Heart right ventricle (tissue), 16 donors: ENCODE results near the gene KCTD13. TPM values are rescaled to one million over a fixed set of nuclear protein-coding genes. Genes with fewer than 3 reads are reported as not detected.

Experiments
- ATAC-seq, 8 donors: fragments of 200-7000 bp; cut with Tn5 transposase; one replicate each; pipeline ENCODE4 v1.9.1; 2020; ENCODE audit warnings: mild to moderate bottlenecking in 8 of 8, moderate library complexity in 8 of 8, moderate number of reproducible peaks in 1 of 8
- DNase-seq, 2 donors: peaks; one replicate each; pipeline ENCODE4 v3.0.0-alpha.2; 2020
- H3K27ac ChIP-seq, 10 donors: fragments of 200-600 bp; sonication (generic) in 2 of 10; one replicate each; pipeline versions ENCODE4 v1.5.0 to v1.8.0; 2020 to 2022; ENCODE audit warnings: mild to moderate bottlenecking in 3 of 10
- H3K27me3 ChIP-seq, 7 donors: fragments of 200-600 bp; one replicate each; pipeline ENCODE4 v1.8.0; 2021 to 2022; ENCODE audit warnings: mild to moderate bottlenecking in 2 of 7
- H3K36me3 ChIP-seq, 9 donors: fragments of 200-600 bp; sonication (generic) in 1 of 9; one replicate each; pipeline versions ENCODE4 v1.5.0 to v1.8.0; 2020 to 2022; ENCODE audit warnings: mild to moderate bottlenecking in 2 of 9
- H3K4me1 ChIP-seq, 9 donors: fragments of 200-600 bp; sonication (generic) in 1 of 9; one replicate each; pipeline versions ENCODE4 v1.5.0 to v1.8.0; 2020 to 2022; ENCODE audit warnings: mild to moderate bottlenecking in 4 of 9
- H3K4me3 ChIP-seq, 10 donors: fragments of 200-600 bp; sonication (generic) in 2 of 10; one replicate each; pipeline versions ENCODE4 v1.5.0 to v1.8.0; 2020 to 2022; ENCODE audit warnings: mild to moderate bottlenecking in 7 of 10, moderate library complexity in 2 of 10
- H3K9me3 ChIP-seq, 11 donors: fragments of 200-600 bp in 10 of 11; sonication (generic) in 2 of 11; one replicate each; pipeline versions ENCODE4 v1.5.0 to v1.8.0; 2013 to 2022; ENCODE audit warnings: mild to moderate bottlenecking in 2 of 11, control low read depth in 1 of 11, moderate library complexity in 1 of 11
- CTCF ChIP-seq, 9 donors: fragments of 200-600 bp; sonication (generic) in 2 of 9; IDR thresholded peaks; one replicate each; pipeline versions ENCODE4 v1.5.0 to v1.8.0; 2021 to 2022; ENCODE audit warnings: antibody characterized with exemption in 9 of 9, mild to moderate bottlenecking in 5 of 9, moderate library complexity in 1 of 9
- WGBS, 2 donors: extraction: QIAGEN DNeasy Blood & Tissue Kit; methylation state at CpG; one replicate each; pipeline ENCODE4 v1.1.7; 2013; ENCODE audit warnings: inconsistent platforms in 1 of 2; 5-methylcytosine and 5-hydroxymethylcytosine counted together
- intact Hi-C, 10 donors: fragments of 100-400 bp; cut with DNase I; formaldehyde crosslinking; loops; one replicate each; pipeline versions ENCODE4 v1.11.1 to v1.14.2; 2022
- polyA plus RNA-seq, 2 donors: library from polyadenylated mRNA; stranded (reverse); fragments of 200-250 nt; gene quantifications; one replicate each; pipeline ENCODE4 v1.2.3, GENCODE V29; 2013
- total RNA-seq, 10 donors: library from RNA; stranded (reverse); fragmentation: NEBNext Ultra II Directional in 3 of 10; extraction: Animal tissue kit (Norgen Biotek cat#: 25700) in 3 of 10; gene quantifications; one replicate each; pipeline versions ENCODE4 v1.2.1 to v1.2.4, GENCODE V29; 2021 to 2023
- donor health status: Arrhythmogenic right ventricular cardiomyopathy.
- donor health status: ischemic (EF 13 %, LVEDD 7.1; RV severe dilation, severe dysfunction).
- donor health status: healthy with polysubstance abuse.
- donor health status: DM: no; HTN: yes; CAD: no.
- donor health status: DM: no; HTN: no; CAD: no.
- donor health status: ischemic (EF 25% LVEDD 6.9; RV normal size, moderate dysfunction).
- donor health status: ischemic (EF 25% LVEDD 5.7; RV mildly dilated, moderate dysfunction).
- donor health status: healthy.
- donor health status: DM: yes; HTN: yes; CAD: no.
- donor health status: Ischemic cardiomyopathy.
- donor health status: ischemic (EF 35%, LVEDD 5.7; RV mildly dilated, moderate dysfunction).
- donor health status: nonischemic (EF 11% LVEDD 7.7; RV severe dilation, severe dysfunction).
- donor health status: DM: yes; HTN: yes; CAD: no.
- donor health status: PGD.
- donor health status: ischemic (EF 29% LVEDD 5.4; RV normal size, mild dysfunction).
- donor health status: nonischemic (EF 23%, LVEDD 6.1; RV moderate dilation, normal function).

Gene KCTD13
- total and polyA plus RNA-seq, 12 donors: 5.2 to 18.0 (median 7.3) TPM

DNA sequence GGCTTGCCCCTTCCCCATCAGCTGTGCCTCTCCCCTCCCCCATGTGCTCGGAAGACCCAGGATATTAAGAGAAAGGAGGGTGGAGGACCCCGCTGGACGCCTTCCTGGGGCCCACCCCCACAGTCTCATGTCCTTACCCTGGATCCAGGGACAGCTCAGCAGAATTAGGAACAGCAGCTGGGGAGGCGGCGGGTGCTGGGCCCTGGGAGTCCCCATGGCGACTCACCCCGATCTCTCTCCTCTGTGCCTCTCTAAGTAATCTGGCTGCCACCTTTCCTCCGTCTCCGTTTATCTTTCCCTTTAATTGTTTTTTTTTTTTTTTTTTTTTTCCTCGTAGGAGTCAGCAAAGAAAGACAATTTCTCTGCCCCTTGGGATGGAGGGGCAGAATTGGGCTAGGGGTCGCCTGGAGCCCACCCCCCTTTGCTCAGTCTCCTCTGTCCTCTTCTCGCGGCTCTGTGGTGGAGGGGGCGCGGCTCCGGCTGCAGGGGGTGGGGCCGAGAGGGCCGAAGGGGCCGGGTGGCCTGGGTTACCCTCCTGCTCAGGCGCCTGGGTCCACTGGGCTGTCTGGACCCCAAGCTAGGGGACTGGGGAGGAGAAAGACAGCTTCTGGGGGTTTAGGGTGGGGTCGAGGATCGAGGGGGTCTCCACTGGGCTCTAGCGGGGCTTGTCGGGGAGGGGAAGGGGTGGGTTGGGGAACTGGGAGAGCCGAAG, 27.1 kb downstream of the KCTD13 start:
- Histone ChIP-seq H3K36me3 (no peaks in the 10 kb centered on the region), H3K27ac (peak overlapping the region in 1 of 10 donors; percentile 26), H3K27me3 (peaks cover 6 to 64% (median 41%) of the 10 kb centered on the region in 7 donors), H3K4me1 (peaks cover 0 to 25% (median 13%) of the 10 kb centered on the region in 9 donors), H3K9me3 (no peaks in the 10 kb centered on the region), H3K4me3 (peak overlapping the region in 6 of 10 donors; percentile 41 to 76 (median 66))
- 1% methylated on average over 25 of the region's 25 CpGs for WGBS, 2 donors
- intact Hi-C loops: no loop called here
- DNase-seq (no peak), ATAC-seq (peak in 4 of 8 donors; percentile 11 to 20 (median 16))
- no peak for TF ChIP-seq CTCF (IDR thresholded peaks at IDR 0.05)

- ATAC-seq (no peak), DNase-seq (no peak)
- H3K36me3 ChIP-seq: no peaks in the 10 kb centered on the region
- TF ChIP-seq CTCF (IDR thresholded peaks at IDR 0.05): no peak
- peaks cover 6 to 64% (median 41%) of the 10 kb centered on the region in 7 donors for H3K27me3 ChIP-seq
- H3K9me3 ChIP-seq: no peaks in the 10 kb centered on the region
- H3K27ac ChIP-seq: no peak overlapping the region
- H3K4me3 ChIP-seq: no peak overlapping the region
- peaks cover 0 to 25% (median 13%) of the 10 kb centered on the region in 9 donors for H3K4me1 ChIP-seq
- 12 to 13% methylated on average over 9 of the region's 9 CpGs for WGBS, 2 donors
- intact Hi-C loops: no loop called here
Observed at GRCh38 chr16:29898135-29898803, 27.8 kb downstream of the KCTD13 start.

DNA sequence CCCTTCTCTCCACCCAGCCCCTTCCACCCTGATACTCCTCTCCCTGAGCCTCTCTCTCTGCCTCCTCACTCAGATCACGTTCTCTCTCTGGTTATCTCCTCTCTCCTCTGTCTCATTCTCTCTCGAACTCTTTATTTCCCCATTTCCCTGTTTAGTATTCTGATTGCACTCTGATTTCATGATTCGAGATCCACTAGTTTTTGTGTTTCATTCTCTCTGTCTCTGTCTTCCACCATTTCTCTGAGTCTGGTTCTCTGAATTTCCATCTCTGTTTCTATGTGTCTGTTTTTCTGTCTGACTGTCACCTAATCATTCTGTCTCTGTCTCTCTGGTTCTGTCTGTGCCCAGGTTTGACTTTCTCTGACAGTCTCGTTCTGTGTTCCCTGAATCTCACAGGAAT, 28.7 kb downstream of the KCTD13 start:
- no peaks in the 10 kb centered on the region for H3K9me3 ChIP-seq
- DNase-seq (no peak), ATAC-seq (no peak)
- H3K27me3 ChIP-seq: peaks cover 6 to 64% (median 41%) of the 10 kb centered on the region in 7 donors
- H3K4me3 ChIP-seq: no peak overlapping the region
- H3K27ac ChIP-seq: no peak overlapping the region
- no peaks in the 10 kb centered on the region for H3K36me3 ChIP-seq
- intact Hi-C loops: no loop called here
- TF ChIP-seq CTCF (IDR thresholded peaks at IDR 0.05): no peak
- peaks cover 0 to 25% (median 13%) of the 10 kb centered on the region in 9 donors for H3K4me1 ChIP-seq
- WGBS, 2 donors: 32 to 60% methylated on average over 4 of the region's 4 CpGs

- Histone ChIP-seq H3K9me3 (no peaks in the 10 kb centered on the region), H3K27ac (no peak overlapping the region), H3K36me3 (no peaks in the 10 kb centered on the region), H3K27me3 (peaks cover 6 to 60% (median 41%) of the 10 kb centered on the region in 7 donors), H3K4me3 (no peak overlapping the region), H3K4me1 (peaks cover 0 to 25% (median 13%) of the 10 kb centered on the region in 9 donors)
- WGBS, 2 donors: 43 to 51% methylated on average over 14 to 15 of the region's 15 CpGs
- ATAC-seq: no peak
- no peak for DNase-seq
- intact Hi-C loops: no loop called here
- TF ChIP-seq CTCF (IDR thresholded peaks at IDR 0.05): no peak
Observed at GRCh38 chr16:29896841-29897240, 29.2 kb downstream of the KCTD13 start.
